HepG2 (cell line): ENCODE data around the gene MLANA. TPM values are rescaled to one million over a fixed set of nuclear protein-coding genes. Genes with fewer than 3 reads are reported as not detected.
A peak's percentile ranks its signal among the peaks of the same experiment; 100 is the strongest.

Source experiments
- ADNP ChIP-seq: sonication (generic); formaldehyde crosslinking; IDR thresholded peaks from 2 replicates; pipeline ENCODE4 v1.4.0; 2020; ENCODE audit warnings: missing genetic modification reagents
- ATF6 ChIP-seq: sonication (generic); formaldehyde crosslinking; conservative IDR thresholded peaks from 2 replicates; pipeline ENCODE4 v1.4.0; 2020; ENCODE audit warnings: missing genetic modification reagents
- DR1 ChIP-seq: sonication (generic); formaldehyde crosslinking; IDR thresholded peaks from 2 replicates; pipeline ENCODE4 v1.8.0; 2021; ENCODE audit warnings: mild to moderate bottlenecking, missing genetic modification reagents, inconsistent platforms
- FLYWCH1 ChIP-seq: sonication (generic); formaldehyde crosslinking; IDR thresholded peaks from 2 replicates; pipeline ENCODE4 v1.8.1; 2023; ENCODE audit warnings: mild to moderate bottlenecking, missing genetic modification reagents
- GABPA ChIP-seq, 2 experiments: IDR thresholded peaks; 2 replicates each; pipeline ENCODE4 v1.6.1; 2011 to 2016; ENCODE audit warnings: low read depth in 2 of 2, low read length in 1 of 2, missing biosample characterization in 1 of 2, missing genetic modification characterization in 1 of 2
- KMT2A ChIP-seq: sonication (generic); formaldehyde crosslinking; IDR thresholded peaks from 2 replicates; pipeline ENCODE4 v1.4.0; 2020; ENCODE audit warnings: missing genetic modification reagents
- MLXIP ChIP-seq: sonication (generic); formaldehyde crosslinking; IDR thresholded peaks from 2 replicates; pipeline ENCODE4 v1.9.0; 2021; ENCODE audit warnings: missing genetic modification reagents, borderline replicate concordance
- RBM22 ChIP-seq: fragments of 200-400 bp; formaldehyde crosslinking; optimal IDR thresholded peaks from 2 replicates; pipeline ENCODE3; 2017; ENCODE audit warnings: mild to moderate bottlenecking, low read length, moderate library complexity
- RFX5 ChIP-seq: IDR thresholded peaks from 2 replicates; pipeline ENCODE4 v1.6.1; 2011; ENCODE audit warnings: low read depth, low read length, improper control_type of control experiment
- SP140L ChIP-seq: sonication (generic); formaldehyde crosslinking; IDR thresholded peaks from 2 replicates; pipeline ENCODE4 v1.4.0; 2020; ENCODE audit warnings: missing genetic modification reagents, borderline replicate concordance
- TCF12 ChIP-seq, 2 experiments: fragments of 450-650 bp in 1 of 2; sonication (generic) in 1 of 2; formaldehyde crosslinking in 1 of 2; IDR thresholded peaks; 2 replicates each; pipeline versions ENCODE4 v1.6.1 to v1.8.0; 2017 to 2022; ENCODE audit warnings: antibody characterized with exemption in 1 of 2, mild to moderate bottlenecking in 1 of 2, missing genetic modification reagents in 1 of 2, moderate library complexity in 1 of 2
- ZBTB10 ChIP-seq: sonication (generic); formaldehyde crosslinking; IDR thresholded peaks from 2 replicates; pipeline ENCODE4 v1.4.0; 2020; ENCODE audit warnings: missing genetic modification reagents, borderline replicate concordance
- ZBTB20 ChIP-seq: sonication (generic); formaldehyde crosslinking; IDR thresholded peaks from 2 replicates; pipeline ENCODE4 v1.8.1; 2023; ENCODE audit warnings: missing genetic modification reagents, low read depth, mild to moderate bottlenecking, borderline replicate concordance
- ZFP41 ChIP-seq: sonication (generic); formaldehyde crosslinking; IDR thresholded peaks from 2 replicates; pipeline ENCODE4 v1.4.0; 2020; ENCODE audit warnings: mild to moderate bottlenecking, missing genetic modification reagents, borderline replicate concordance
- polyA plus RNA-seq, 8 experiments: library from polyadenylated mRNA; depleted of rRNA in 3 of 8; stranded (reverse) in 7 of 8; unstranded in 1 of 8; fragments of >200 nt; fragmentation: Illumina TruSeq in 4 of 8; extraction: Trizol in 4 of 8; gene quantifications; 2 replicates each; pipeline versions ENCODE4 v1.2.1 to v1.2.3, GENCODE V29; 2011 to 2016; ENCODE audit warnings: low read depth in 4 of 8, missing spikeins in 1 of 8, mixed read lengths in 1 of 8; ENCODE audit not compliant: insufficient read depth in 1 of 8
- total RNA-seq, 5 experiments: library from RNA; depleted of rRNA; stranded (reverse); fragments of >200 nt; fragmentation: Illumina TruSeq; extraction: Trizol; gene quantifications; 2 replicates each; pipeline ENCODE4 v1.2.3, GENCODE V29; 2016; ENCODE audit warnings: low read depth in 1 of 5
- TF ChIP-seq, protein P1 (sequence below): IDR thresholded peaks from 2 replicates; pipeline ENCODE4 v1.6.1; 2016; ENCODE audit warnings: missing compliant biosample characterization, missing genetic modification reagents, borderline replicate concordance
- TF ChIP-seq, protein P2 (sequence below): sonication (generic); formaldehyde crosslinking; IDR thresholded peaks from 2 replicates; pipeline ENCODE4 v1.4.0; 2020; ENCODE audit warnings: missing genetic modification reagents

MLANA gene
- total and polyA plus RNA-seq, 2 of the 13 experiments (the other 11 are each of a cell fraction or from before 2014, with no cell fraction given): 0.11 to 0.18 TPM

GRCh38 chr9:5886114-5886939 is 4.4 kb upstream of the MLANA start (continued):
- TF ChIP-seq RBM22 (no peak), TCF12 (IDR thresholded peaks at IDR 0.05) (no peak), TCF12 (CRISPR knock-in tag; IDR thresholded peaks at IDR 0.05) (no peak), SP140L (CRISPR knock-in tag) (no peak), FLYWCH1 (CRISPR knock-in tag) (no peak), MLXIP (CRISPR knock-in tag) (no peak), DR1 (CRISPR knock-in tag) (no peak), ATF6 (CRISPR knock-in tag) (no peak), ZBTB10 (CRISPR knock-in tag) (no peak), ZFP41 (CRISPR knock-in tag) (no peak), KMT2A (CRISPR knock-in tag) (no peak), RFX5 (0 out of 2 replicates have a peak, but pooled peaks have one; percentile 48), ZBTB20 (no peak), ADNP (CRISPR knock-in tag) (no peak), GABPA (IDR thresholded peaks at IDR 0.05; ENCODE audit: low read depth, low read length) (no peak), GABPA (CRISPR knock-in tag; IDR thresholded peaks at IDR 0.05; ENCODE audit: low read depth) (no peak)
- TF ChIP-seq, protein P1, sequence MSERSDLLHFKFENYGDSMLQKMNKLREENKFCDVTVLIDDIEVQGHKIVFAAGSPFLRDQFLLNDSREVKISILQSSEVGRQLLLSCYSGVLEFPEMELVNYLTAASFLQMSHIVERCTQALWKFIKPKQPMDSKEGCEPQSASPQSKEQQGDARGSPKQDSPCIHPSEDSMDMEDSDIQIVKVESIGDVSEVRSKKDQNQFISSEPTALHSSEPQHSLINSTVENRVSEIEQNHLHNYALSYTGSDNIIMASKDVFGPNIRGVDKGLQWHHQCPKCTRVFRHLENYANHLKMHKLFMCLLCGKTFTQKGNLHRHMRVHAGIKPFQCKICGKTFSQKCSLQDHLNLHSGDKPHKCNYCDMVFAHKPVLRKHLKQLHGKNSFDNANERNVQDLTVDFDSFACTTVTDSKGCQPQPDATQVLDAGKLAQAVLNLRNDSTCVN (CRISPR knock-in tag): no peak
- TF ChIP-seq, protein P2, sequence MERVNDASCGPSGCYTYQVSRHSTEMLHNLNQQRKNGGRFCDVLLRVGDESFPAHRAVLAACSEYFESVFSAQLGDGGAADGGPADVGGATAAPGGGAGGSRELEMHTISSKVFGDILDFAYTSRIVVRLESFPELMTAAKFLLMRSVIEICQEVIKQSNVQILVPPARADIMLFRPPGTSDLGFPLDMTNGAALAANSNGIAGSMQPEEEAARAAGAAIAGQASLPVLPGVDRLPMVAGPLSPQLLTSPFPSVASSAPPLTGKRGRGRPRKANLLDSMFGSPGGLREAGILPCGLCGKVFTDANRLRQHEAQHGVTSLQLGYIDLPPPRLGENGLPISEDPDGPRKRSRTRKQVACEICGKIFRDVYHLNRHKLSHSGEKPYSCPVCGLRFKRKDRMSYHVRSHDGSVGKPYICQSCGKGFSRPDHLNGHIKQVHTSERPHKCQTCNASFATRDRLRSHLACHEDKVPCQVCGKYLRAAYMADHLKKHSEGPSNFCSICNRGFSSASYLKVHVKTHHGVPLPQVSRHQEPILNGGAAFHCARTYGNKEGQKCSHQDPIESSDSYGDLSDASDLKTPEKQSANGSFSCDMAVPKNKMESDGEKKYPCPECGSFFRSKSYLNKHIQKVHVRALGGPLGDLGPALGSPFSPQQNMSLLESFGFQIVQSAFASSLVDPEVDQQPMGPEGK (CRISPR knock-in tag): peak; percentile 87
